ENCODE data around the gene FAM13C. TPM values are rescaled to one million over a fixed set of nuclear protein-coding genes. Genes with fewer than 3 reads are reported as not detected.

Gene FAM13C
- total RNA-seq, 1 donor from 2014 or later: 5.9 TPM

- Mint-ChIP-seq H3K36me3 (ENCODE audit: insufficient read depth) (peaks cover 4% of the 10 kb centered on the region), H3K27me3 (no peaks in the 10 kb centered on the region), H3K9me3 (ENCODE audit: low read depth) (no peaks in the 10 kb centered on the region), H3K4me1 (ENCODE audit: low read depth) (no peaks in the 10 kb centered on the region), H3K4me3 (ENCODE audit: low read depth) (no peak overlapping the region), H3K27ac (no peak overlapping the region)
- no peak for DNase-seq (ENCODE audit: low spot score, unreplicated experiment)
- TF ChIP-seq, protein P1, sequence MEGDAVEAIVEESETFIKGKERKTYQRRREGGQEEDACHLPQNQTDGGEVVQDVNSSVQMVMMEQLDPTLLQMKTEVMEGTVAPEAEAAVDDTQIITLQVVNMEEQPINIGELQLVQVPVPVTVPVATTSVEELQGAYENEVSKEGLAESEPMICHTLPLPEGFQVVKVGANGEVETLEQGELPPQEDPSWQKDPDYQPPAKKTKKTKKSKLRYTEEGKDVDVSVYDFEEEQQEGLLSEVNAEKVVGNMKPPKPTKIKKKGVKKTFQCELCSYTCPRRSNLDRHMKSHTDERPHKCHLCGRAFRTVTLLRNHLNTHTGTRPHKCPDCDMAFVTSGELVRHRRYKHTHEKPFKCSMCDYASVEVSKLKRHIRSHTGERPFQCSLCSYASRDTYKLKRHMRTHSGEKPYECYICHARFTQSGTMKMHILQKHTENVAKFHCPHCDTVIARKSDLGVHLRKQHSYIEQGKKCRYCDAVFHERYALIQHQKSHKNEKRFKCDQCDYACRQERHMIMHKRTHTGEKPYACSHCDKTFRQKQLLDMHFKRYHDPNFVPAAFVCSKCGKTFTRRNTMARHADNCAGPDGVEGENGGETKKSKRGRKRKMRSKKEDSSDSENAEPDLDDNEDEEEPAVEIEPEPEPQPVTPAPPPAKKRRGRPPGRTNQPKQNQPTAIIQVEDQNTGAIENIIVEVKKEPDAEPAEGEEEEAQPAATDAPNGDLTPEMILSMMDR (IDR thresholded peaks at IDR 0.05; ENCODE audit: unreplicated experiment): no peak
Observed at GRCh38 chr10:59354434-59354833, 7.9 kb downstream of the FAM13C start.

GRCh38 chr10:59350558-59350957 is 11.8 kb downstream of the FAM13C start:
- Mint-ChIP-seq H3K27ac (no peak overlapping the region), H3K4me1 (ENCODE audit: low read depth) (no peaks in the 10 kb centered on the region), H3K9me3 (ENCODE audit: low read depth) (no peaks in the 10 kb centered on the region), H3K36me3 (ENCODE audit: insufficient read depth) (peaks cover 4% of the 10 kb centered on the region), H3K4me3 (ENCODE audit: low read depth) (no peak overlapping the region), H3K27me3 (no peaks in the 10 kb centered on the region)
- TF ChIP-seq, protein P1 (IDR thresholded peaks at IDR 0.05; ENCODE audit: unreplicated experiment): no peak
- no peak for DNase-seq (ENCODE audit: low spot score, unreplicated experiment)

DNA sequence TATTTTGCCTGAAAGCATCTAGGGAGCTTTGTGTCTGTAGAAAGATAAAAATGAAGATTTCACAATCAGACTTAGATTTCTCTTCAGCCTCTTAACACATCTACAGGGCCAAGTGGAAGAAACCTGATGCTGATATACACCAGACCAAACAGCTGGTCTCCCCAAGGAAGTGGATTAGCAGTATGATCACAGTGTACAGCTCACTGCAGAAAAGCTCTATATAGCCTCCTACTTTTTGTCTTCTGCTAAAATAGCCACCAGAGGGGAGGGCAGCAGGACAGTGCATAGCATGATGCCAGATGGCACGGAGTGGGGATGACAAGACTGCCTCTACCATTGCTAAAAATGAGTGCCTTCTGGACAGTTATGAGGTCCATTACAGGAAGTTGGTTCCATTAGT is 16.0 kb downstream of the FAM13C start:
- peaks cover 3% of the 10 kb centered on the region for H3K9me3 Mint-ChIP-seq (ENCODE audit: low read depth)
- H3K4me1 Mint-ChIP-seq (ENCODE audit: low read depth): no peaks in the 10 kb centered on the region
- DNase-seq (ENCODE audit: low spot score, unreplicated experiment): no peak
- H3K36me3 Mint-ChIP-seq (ENCODE audit: insufficient read depth): peaks cover 2% of the 10 kb centered on the region
- no peaks in the 10 kb centered on the region for H3K27me3 Mint-ChIP-seq
- TF ChIP-seq, protein P1 (IDR thresholded peaks at IDR 0.05; ENCODE audit: unreplicated experiment): no peak
- H3K27ac Mint-ChIP-seq: no peak overlapping the region
- H3K4me3 Mint-ChIP-seq (ENCODE audit: low read depth): no peak overlapping the region

GRCh38 chr10:59342723-59343122 is 19.6 kb downstream of the FAM13C start:
- H3K4me1 Mint-ChIP-seq (ENCODE audit: low read depth): no peaks in the 10 kb centered on the region
- H3K36me3 Mint-ChIP-seq (ENCODE audit: insufficient read depth): peaks cover 1% of the 10 kb centered on the region
- no peak overlapping the region for H3K4me3 Mint-ChIP-seq (ENCODE audit: low read depth)
- no peak overlapping the region for H3K27ac Mint-ChIP-seq
- H3K27me3 Mint-ChIP-seq: no peaks in the 10 kb centered on the region
- DNase-seq (ENCODE audit: low spot score, unreplicated experiment): no peak
- TF ChIP-seq, protein P1 (IDR thresholded peaks at IDR 0.05; ENCODE audit: unreplicated experiment): no peak
- peaks cover 3% of the 10 kb centered on the region for H3K9me3 Mint-ChIP-seq (ENCODE audit: low read depth)

- no peak overlapping the region for H3K4me3 Mint-ChIP-seq (ENCODE audit: low read depth)
- TF ChIP-seq, protein P1 (IDR thresholded peaks at IDR 0.05; ENCODE audit: unreplicated experiment): no peak
- H3K9me3 Mint-ChIP-seq (ENCODE audit: low read depth): peaks cover 3% of the 10 kb centered on the region
- H3K27me3 Mint-ChIP-seq: no peaks in the 10 kb centered on the region
- peaks cover 1% of the 10 kb centered on the region for H3K36me3 Mint-ChIP-seq (ENCODE audit: insufficient read depth)
- no peak for DNase-seq (ENCODE audit: low spot score, unreplicated experiment)
- H3K27ac Mint-ChIP-seq: no peak overlapping the region
- peaks cover 2% of the 10 kb centered on the region for H3K4me1 Mint-ChIP-seq (ENCODE audit: low read depth)
Observed at GRCh38 chr10:59342000-59342399, 20.3 kb downstream of the FAM13C start.
